ENCODE results near the gene KRTAP2-3. TPM values are rescaled to one million over a fixed set of nuclear protein-coding genes. Genes with fewer than 3 reads are reported as not detected.

KRTAP2-3 gene
- total and polyA plus RNA-seq, 2 experiments from 2014 or later, result not detected

DNA sequence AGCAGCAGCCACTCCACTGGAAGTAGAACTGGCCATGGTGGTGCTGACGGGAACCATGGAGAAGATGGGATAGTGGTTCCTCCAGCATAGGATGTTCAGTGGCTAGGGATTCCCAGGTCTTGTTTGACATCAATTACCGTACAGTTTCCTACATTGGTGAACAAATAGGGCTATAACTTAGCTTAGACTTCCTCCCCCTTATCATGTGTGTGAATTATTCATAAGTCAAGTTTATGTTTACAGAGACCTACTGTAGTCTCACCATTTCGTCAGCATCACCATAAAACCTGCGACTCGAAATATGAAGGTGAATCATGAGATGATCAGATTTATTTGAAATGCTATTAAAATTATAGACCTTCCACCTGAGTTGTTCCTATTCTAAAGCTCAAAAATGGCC is 1.2 kb downstream of the KRTAP2-3 start:
- no peak overlapping the region for H3K27ac ChIP-seq (ENCODE audit: low read depth)
- no peak overlapping the region for H2AFZ ChIP-seq
- 0 out of 3 replicates have a peak, but pooled peaks cover under 1% of the 10 kb centered on the region for H3K36me3 Mint-ChIP-seq (ENCODE audit: low read depth)
- no peak overlapping the region for H3K27ac Mint-ChIP-seq
- no peak overlapping the region for H3K4me3 ChIP-seq
- peaks cover 6% of the 10 kb centered on the region for H3K4me1 Mint-ChIP-seq
- no peaks in the 10 kb centered on the region for H4K20me1 ChIP-seq (replicated peaks; ENCODE audit: insufficient read depth)
- no peaks in the 10 kb centered on the region for H3K36me3 ChIP-seq (ENCODE audit: insufficient read depth)
- no peaks in the 10 kb centered on the region for H3K27me3 ChIP-seq (ENCODE audit: insufficient read depth)
- no peaks in the 10 kb centered on the region for H3F3A ChIP-seq (replicated peaks; ENCODE audit: low read depth)
- no peak for DNase-seq (ENCODE audit: low spot score)
- no peaks in the 10 kb centered on the region for H3K9me2 ChIP-seq (ENCODE audit: insufficient read depth)
- 0 out of 2 replicates have a peak, but pooled peaks cover 6% of the 10 kb centered on the region for H3K4me1 ChIP-seq (ENCODE audit: insufficient read depth)
- TF ChIP-seq ZNF114 (CRISPR knock-in tag; IDR thresholded peaks at IDR 0.05), result no peak
- TF ChIP-seq ZNF331 (CRISPR knock-in tag; IDR thresholded peaks at IDR 0.05; ENCODE audit: low read depth), result no peak
- no peak for TF ChIP-seq POLR2AphosphoS5 (IDR thresholded peaks at IDR 0.05; ENCODE audit: low read depth)
- no peak for TF ChIP-seq CREB1 (CRISPR knock-in tag; IDR thresholded peaks at IDR 0.05; ENCODE audit: low read depth)
- TF ChIP-seq, protein P1, sequence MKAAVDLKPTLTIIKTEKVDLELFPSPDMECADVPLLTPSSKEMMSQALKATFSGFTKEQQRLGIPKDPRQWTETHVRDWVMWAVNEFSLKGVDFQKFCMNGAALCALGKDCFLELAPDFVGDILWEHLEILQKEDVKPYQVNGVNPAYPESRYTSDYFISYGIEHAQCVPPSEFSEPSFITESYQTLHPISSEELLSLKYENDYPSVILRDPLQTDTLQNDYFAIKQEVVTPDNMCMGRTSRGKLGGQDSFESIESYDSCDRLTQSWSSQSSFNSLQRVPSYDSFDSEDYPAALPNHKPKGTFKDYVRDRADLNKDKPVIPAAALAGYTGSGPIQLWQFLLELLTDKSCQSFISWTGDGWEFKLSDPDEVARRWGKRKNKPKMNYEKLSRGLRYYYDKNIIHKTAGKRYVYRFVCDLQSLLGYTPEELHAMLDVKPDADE (IDR thresholded peaks at IDR 0.05), result no peak
- TF ChIP-seq STAT1 (IDR thresholded peaks at IDR 0.05; ENCODE audit: unreplicated experiment), result no peak
- TF ChIP-seq NANOG (IDR thresholded peaks at IDR 0.05; ENCODE audit: borderline replicate concordance), result no peak
- TF ChIP-seq, protein P2, sequence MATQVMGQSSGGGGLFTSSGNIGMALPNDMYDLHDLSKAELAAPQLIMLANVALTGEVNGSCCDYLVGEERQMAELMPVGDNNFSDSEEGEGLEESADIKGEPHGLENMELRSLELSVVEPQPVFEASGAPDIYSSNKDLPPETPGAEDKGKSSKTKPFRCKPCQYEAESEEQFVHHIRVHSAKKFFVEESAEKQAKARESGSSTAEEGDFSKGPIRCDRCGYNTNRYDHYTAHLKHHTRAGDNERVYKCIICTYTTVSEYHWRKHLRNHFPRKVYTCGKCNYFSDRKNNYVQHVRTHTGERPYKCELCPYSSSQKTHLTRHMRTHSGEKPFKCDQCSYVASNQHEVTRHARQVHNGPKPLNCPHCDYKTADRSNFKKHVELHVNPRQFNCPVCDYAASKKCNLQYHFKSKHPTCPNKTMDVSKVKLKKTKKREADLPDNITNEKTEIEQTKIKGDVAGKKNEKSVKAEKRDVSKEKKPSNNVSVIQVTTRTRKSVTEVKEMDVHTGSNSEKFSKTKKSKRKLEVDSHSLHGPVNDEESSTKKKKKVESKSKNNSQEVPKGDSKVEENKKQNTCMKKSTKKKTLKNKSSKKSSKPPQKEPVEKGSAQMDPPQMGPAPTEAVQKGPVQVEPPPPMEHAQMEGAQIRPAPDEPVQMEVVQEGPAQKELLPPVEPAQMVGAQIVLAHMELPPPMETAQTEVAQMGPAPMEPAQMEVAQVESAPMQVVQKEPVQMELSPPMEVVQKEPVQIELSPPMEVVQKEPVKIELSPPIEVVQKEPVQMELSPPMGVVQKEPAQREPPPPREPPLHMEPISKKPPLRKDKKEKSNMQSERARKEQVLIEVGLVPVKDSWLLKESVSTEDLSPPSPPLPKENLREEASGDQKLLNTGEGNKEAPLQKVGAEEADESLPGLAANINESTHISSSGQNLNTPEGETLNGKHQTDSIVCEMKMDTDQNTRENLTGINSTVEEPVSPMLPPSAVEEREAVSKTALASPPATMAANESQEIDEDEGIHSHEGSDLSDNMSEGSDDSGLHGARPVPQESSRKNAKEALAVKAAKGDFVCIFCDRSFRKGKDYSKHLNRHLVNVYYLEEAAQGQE (IDR thresholded peaks at IDR 0.05; ENCODE audit: unreplicated experiment), result no peak
- H3K4me3 Mint-ChIP-seq, result no peak overlapping the region
- no peak overlapping the region for H3K4me2 ChIP-seq
- ATAC-seq, result no peak
- peaks cover 3% of the 10 kb centered on the region; the same call in 1 of the 3 replicates for H3K9me3 Mint-ChIP-seq
- no peaks in the 10 kb centered on the region for H3K27me3 Mint-ChIP-seq (ENCODE audit: insufficient read depth, low read depth, poor library complexity)
- no peaks in the 10 kb centered on the region for H3K79me2 ChIP-seq (replicated peaks; ENCODE audit: insufficient read depth)

DNA sequence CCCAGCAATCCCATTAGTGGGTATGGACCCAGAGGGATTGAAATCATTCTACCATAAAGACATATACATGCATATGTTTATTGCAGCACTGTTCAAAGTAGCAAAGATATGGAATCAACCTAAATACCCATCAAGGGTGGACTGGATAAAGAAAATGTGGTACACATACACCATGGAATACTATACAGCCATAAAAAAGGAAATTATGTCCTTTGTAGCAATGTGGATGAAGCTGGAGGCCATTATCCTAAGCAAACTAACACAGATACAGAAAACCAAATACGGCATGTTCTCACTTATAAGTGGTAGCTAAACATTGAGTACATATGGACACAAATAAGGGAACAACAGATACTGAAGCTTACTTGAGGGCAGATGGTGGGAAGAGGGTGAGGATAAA is 2.4 kb downstream of the KRTAP2-3 start:
- no peaks in the 10 kb centered on the region for H3K9me2 ChIP-seq (ENCODE audit: insufficient read depth)
- H3K27ac Mint-ChIP-seq, result no peak overlapping the region
- no peaks in the 10 kb centered on the region for H3F3A ChIP-seq (replicated peaks; ENCODE audit: low read depth)
- H3K4me1 Mint-ChIP-seq, result peaks cover 6% of the 10 kb centered on the region
- no peak overlapping the region for H3K27ac ChIP-seq (ENCODE audit: low read depth)
- H3K36me3 ChIP-seq (ENCODE audit: insufficient read depth), result no peaks in the 10 kb centered on the region
- ATAC-seq (no peak), DNase-seq (ENCODE audit: low spot score) (no peak)
- H3K79me2 ChIP-seq (replicated peaks; ENCODE audit: insufficient read depth), result no peaks in the 10 kb centered on the region
- no peak overlapping the region for H2AFZ ChIP-seq
- H3K4me3 ChIP-seq, result no peak overlapping the region
- no peaks in the 10 kb centered on the region for H3K27me3 ChIP-seq (ENCODE audit: insufficient read depth)
- 0 out of 3 replicates have a peak, but pooled peaks cover 3% of the 10 kb centered on the region for H3K36me3 Mint-ChIP-seq (ENCODE audit: low read depth)
- H3K27me3 Mint-ChIP-seq (ENCODE audit: insufficient read depth, low read depth, poor library complexity), result no peaks in the 10 kb centered on the region
- 0 out of 2 replicates have a peak, but pooled peaks cover 6% of the 10 kb centered on the region for H3K4me1 ChIP-seq (ENCODE audit: insufficient read depth)
- no peaks in the 10 kb centered on the region for H4K20me1 ChIP-seq (replicated peaks; ENCODE audit: insufficient read depth)
- peaks cover 6% of the 10 kb centered on the region; the same call in 1 of the 3 replicates for H3K9me3 Mint-ChIP-seq
- H3K4me3 Mint-ChIP-seq, result no peak overlapping the region
- no peak overlapping the region for H3K4me2 ChIP-seq
- TF ChIP-seq CREB1 (CRISPR knock-in tag; IDR thresholded peaks at IDR 0.05; ENCODE audit: low read depth) (no peak), JUNB (IDR thresholded peaks at IDR 0.05; ENCODE audit: unreplicated experiment) (no peak), STAT1 (IDR thresholded peaks at IDR 0.05; ENCODE audit: unreplicated experiment) (no peak), ZNF114 (CRISPR knock-in tag; IDR thresholded peaks at IDR 0.05) (no peak), EZH2phosphoT487 (IDR thresholded peaks at IDR 0.05; ENCODE audit: unreplicated experiment) (no peak), ZNF331 (CRISPR knock-in tag; IDR thresholded peaks at IDR 0.05; ENCODE audit: low read depth) (no peak), NANOG (IDR thresholded peaks at IDR 0.05; ENCODE audit: borderline replicate concordance) (no peak), POLR2AphosphoS5 (IDR thresholded peaks at IDR 0.05; ENCODE audit: low read depth) (no peak), EZH2 (IDR thresholded peaks at IDR 0.05; ENCODE audit: low read depth, unreplicated experiment) (no peak)
- TF ChIP-seq, protein P3, sequence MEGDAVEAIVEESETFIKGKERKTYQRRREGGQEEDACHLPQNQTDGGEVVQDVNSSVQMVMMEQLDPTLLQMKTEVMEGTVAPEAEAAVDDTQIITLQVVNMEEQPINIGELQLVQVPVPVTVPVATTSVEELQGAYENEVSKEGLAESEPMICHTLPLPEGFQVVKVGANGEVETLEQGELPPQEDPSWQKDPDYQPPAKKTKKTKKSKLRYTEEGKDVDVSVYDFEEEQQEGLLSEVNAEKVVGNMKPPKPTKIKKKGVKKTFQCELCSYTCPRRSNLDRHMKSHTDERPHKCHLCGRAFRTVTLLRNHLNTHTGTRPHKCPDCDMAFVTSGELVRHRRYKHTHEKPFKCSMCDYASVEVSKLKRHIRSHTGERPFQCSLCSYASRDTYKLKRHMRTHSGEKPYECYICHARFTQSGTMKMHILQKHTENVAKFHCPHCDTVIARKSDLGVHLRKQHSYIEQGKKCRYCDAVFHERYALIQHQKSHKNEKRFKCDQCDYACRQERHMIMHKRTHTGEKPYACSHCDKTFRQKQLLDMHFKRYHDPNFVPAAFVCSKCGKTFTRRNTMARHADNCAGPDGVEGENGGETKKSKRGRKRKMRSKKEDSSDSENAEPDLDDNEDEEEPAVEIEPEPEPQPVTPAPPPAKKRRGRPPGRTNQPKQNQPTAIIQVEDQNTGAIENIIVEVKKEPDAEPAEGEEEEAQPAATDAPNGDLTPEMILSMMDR (conservative IDR thresholded peaks at IDR 0.05; ENCODE audit: low read depth in 2 of 2), result no peak
- TF ChIP-seq, protein P1 (IDR thresholded peaks at IDR 0.05), result no peak
- TF ChIP-seq, protein P2 (IDR thresholded peaks at IDR 0.05; ENCODE audit: unreplicated experiment), result no peak

Data from GM23338 (cell line).